ENCODE data around the gene CCNC. TPM values are rescaled to one million over a fixed set of nuclear protein-coding genes. Genes with fewer than 3 reads are reported as not detected.
A peak's percentile ranks its signal among the peaks of the same experiment; 100 is the strongest.
"Not testable (repeated sequence)": the region's sequence is repeated elsewhere in the genome, so short reads cannot be mapped to it uniquely, and the experiment has no call there.

The CCNC gene
- total and polyA plus RNA-seq, 4 donors = 24.4 to 40.4 (median 37.7) TPM

DNA sequence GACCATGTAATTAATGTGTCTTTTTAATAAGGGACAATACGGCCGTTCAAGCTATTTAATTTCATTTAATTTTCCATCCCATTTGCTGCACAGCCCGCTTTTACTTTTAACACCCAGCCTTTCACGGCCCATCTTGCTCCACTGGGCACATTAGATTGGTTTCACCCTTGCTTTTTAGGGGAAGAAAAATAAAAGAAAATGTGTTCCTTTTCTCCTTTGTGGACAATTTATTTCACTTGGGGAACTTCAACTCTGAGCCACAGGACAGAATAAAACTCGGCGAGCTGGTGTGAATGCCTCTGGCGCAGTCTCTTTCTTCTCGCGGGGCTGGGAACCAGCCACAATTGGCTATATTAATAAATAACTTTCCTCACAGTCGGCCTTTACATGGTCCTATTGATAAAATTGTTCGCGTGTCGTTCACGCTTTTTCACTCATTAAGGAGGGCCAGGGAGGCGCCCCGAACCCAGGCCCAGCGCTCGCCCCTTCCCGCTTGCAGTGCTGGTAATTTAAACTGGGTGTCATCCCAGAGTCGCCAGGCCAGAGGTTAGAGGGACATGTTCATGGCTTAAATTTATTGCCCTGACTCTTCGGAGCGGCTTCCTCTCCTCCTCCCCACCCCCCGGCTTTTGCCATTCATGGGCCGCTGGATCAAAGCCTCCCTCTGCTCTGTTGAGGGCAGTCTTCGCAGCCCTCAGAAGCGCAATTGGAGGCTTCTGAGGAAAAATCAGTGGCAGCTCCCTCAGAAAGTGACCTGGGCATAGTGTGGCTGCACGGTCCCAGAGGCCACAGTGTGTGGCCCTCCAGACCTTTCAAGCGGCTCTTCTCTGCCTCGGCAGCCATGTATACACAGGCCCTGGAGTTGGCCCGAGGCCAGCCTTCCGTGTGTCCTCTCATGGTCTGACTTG lies 36.0 kb upstream of the CCNC start:
- intact Hi-C loops (cut with DNase I) = loop anchor here (5.0 to 10.0 kb wide), 2 partner anchors 138 to 850 kb away; no protein-coding TSS in a partner anchor
- WGBS, 2 donors = 19 to 20% methylated on average over 31 of the region's 31 CpGs
- H3K27me3 ChIP-seq (ENCODE audit: control insufficient read depth in 1 of 2, insufficient read depth in 2 of 2, low read length in 1 of 2) = peaks cover 0 to 2% of the 10 kb centered on the region in 2 donors

DNA sequence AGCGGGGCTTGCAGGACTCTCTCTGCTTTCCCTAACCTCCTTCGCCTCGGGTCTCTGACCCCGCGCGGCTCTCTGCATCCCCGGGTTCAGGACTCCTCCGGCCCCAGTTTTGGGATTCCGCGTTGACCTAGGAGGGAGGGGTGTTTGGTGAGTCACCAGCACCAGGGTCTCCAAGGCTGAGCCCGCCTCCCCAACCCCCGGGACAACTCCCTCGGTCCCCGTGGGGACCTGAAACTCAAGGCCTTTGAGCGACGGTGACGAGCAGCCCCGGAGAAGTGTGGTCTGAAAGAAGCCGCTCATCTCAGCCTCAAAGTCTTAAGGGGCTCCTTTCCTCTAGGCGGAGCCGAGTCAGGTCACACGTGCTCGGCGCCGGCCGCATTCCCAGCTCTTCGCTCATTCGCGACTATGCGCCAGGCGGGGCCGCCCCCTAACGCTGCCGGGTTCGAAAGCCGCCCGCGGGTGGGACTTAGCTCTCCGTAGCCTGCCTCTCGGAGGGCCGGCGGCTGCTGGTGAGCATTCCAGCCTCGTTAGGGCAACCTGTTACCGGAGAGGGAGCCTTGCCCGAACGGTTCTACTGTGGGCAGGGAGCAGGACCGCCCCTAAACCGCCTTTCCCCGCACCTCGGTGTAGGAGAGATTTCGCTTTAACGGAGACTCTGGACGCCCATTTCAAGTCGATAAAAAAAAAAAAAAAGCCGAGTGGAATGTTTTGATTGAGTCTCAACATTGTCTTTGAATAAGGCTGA lies 35.1 kb upstream of the CCNC start:
- H3K4me1 ChIP-seq (ENCODE audit: control insufficient read depth in 1 of 2, insufficient read depth in 2 of 2, low read length in 2 of 2) = no peaks in the 10 kb centered on the region
- DNase-seq (peak in 1 of 2 donors; percentile 80), ATAC-seq (ENCODE audit: low FRiP score) (no peak)
- intact Hi-C loops (cut with DNase I) = loop anchor here (5.0 to 10.0 kb wide), 2 partner anchors 139 to 851 kb away; no protein-coding TSS in a partner anchor
- H3K27ac ChIP-seq (ENCODE audit: low read depth in 1 of 2, low read length in 2 of 2) = no peak overlapping the region
- peaks cover 2% of the 10 kb centered on the region for H3K9me3 ChIP-seq (ENCODE audit: control insufficient read depth, low read length)
- 2 to 3% methylated on average over 55 of the region's 55 CpGs for whole genome bisulfite sequencing, 2 donors
- no peaks in the 10 kb centered on the region for H3K36me3 ChIP-seq (ENCODE audit: control insufficient read depth in 1 of 2, insufficient read depth in 2 of 2, low read length in 1 of 2)
- no peak overlapping the region for H3K4me3 ChIP-seq (ENCODE audit: low read length in 2 of 2)
- H3K27me3 ChIP-seq (ENCODE audit: control insufficient read depth in 1 of 2, insufficient read depth in 2 of 2, low read length in 1 of 2) = no peaks in the 10 kb centered on the region

More for the DNA sequence above, 36.0 kb upstream of the CCNC start:
- Histone ChIP-seq H3K27ac (ENCODE audit: low read depth in 1 of 2, low read length in 2 of 2) (no peak overlapping the region), H3K4me1 (ENCODE audit: control insufficient read depth in 1 of 2, insufficient read depth in 2 of 2, low read length in 2 of 2) (no peaks in the 10 kb centered on the region), H3K36me3 (ENCODE audit: control insufficient read depth in 1 of 2, insufficient read depth in 2 of 2, low read length in 1 of 2) (no peaks in the 10 kb centered on the region), H3K4me3 (ENCODE audit: low read length in 2 of 2) (no peak overlapping the region), H3K9me3 (ENCODE audit: control insufficient read depth, low read length) (peaks cover 2% of the 10 kb centered on the region)
- no peak for ATAC-seq (ENCODE audit: low FRiP score)
- DNase-seq = no peak

DNA sequence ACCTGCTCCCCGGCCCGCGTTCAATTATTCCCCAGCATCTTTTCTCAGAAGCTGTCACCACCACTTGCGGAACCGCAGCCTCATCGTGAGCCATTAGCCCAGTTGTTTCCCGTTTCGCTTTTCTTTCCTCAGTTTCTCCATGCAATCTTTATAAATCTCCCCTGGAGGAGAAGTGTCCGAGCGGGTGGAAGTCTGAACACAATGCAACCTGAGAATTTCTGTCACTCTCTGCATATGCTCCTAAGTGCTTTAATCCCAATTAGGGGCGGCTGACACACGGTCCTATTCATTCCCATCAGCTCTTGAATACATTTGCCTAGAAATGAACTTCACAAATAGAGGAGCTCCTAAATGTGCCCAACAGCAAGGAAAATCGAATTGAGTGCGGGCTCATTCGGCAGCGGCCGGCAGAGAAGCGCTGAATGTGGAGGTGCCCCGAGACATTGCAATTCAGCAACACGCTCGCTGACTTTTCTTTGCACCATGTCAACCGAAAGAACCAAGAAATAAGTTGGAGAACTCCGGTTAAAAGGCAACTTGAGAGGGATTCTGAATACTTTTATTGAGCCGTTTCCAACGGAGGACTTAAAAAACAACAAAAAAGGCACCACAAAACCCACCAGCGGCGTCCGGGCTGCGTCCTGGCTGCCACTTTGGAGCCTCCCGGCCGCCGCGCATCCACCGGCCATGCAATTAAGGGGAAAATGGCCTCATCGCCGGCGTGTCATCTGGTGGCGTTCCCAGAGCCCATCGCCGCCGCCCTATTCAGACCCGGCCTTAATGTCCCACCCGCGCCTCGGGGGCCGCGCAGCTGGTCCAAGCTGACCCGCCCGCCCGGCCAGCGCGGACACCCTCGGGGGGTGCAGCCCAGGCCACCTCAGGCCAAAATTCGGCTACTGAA lies 34.3 kb upstream of the CCNC start:
- no peaks in the 10 kb centered on the region for H3K36me3 ChIP-seq (ENCODE audit: control insufficient read depth in 1 of 2, insufficient read depth in 2 of 2, low read length in 1 of 2)
- H3K9me3 ChIP-seq (ENCODE audit: control insufficient read depth, low read length) = peaks cover 2% of the 10 kb centered on the region
- 8 to 10% methylated on average over 54 of the region's 54 CpGs for WGBS, 2 donors
- no peaks in the 10 kb centered on the region for H3K4me1 ChIP-seq (ENCODE audit: control insufficient read depth in 1 of 2, insufficient read depth in 2 of 2, low read length in 2 of 2)
- intact Hi-C loops (cut with DNase I) = loop anchor here (5.0 to 10.0 kb wide), 2 partner anchors 140 to 852 kb away; no protein-coding TSS in a partner anchor
- H3K27ac ChIP-seq (ENCODE audit: low read depth in 1 of 2, low read length in 2 of 2) = no peak overlapping the region
- peak; percentile 33 for ATAC-seq (ENCODE audit: low FRiP score)
- H3K27me3 ChIP-seq (ENCODE audit: control insufficient read depth in 1 of 2, insufficient read depth in 2 of 2, low read length in 1 of 2) = no peaks in the 10 kb centered on the region
- H3K4me3 ChIP-seq (ENCODE audit: low read length in 2 of 2) = no peak overlapping the region
- no peak for DNase-seq

DNA sequence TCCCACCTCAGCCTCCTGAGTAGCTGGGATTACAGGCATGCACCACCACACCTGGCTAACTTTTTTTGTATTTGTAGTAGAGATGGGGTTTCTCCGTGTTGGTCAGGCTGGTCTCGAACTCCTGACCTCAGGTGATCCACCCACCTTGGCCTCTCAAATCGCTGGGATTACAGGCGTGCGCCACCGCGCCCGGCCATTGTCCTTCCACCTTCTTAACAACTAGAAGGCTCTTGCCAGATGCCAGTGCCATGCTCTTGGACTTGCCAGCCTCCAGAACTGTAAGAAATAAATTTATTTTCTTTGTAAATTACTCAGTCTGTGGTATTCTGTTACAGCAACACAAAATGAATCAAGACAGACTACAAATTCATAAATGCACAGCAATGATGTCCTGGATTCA lies 26.2 kb upstream of the CCNC start:
- H3K4me3 ChIP-seq (ENCODE audit: low read length in 2 of 2); H3K9me3 ChIP-seq (ENCODE audit: control insufficient read depth, low read length); H3K27me3 ChIP-seq (ENCODE audit: control insufficient read depth in 1 of 2, insufficient read depth in 2 of 2, low read length in 1 of 2); DNase-seq; ATAC-seq (ENCODE audit: low FRiP score); H3K36me3 ChIP-seq (ENCODE audit: control insufficient read depth in 1 of 2, insufficient read depth in 2 of 2, low read length in 1 of 2); H3K27ac ChIP-seq (ENCODE audit: low read depth in 1 of 2, low read length in 2 of 2); intact Hi-C loops (cut with DNase I); H3K4me1 ChIP-seq (ENCODE audit: control insufficient read depth in 1 of 2, insufficient read depth in 2 of 2, low read length in 2 of 2): not testable (repeated sequence)
- 71 to 81% methylated on average over 8 of the region's 8 CpGs for WGBS, 2 donors

DNA sequence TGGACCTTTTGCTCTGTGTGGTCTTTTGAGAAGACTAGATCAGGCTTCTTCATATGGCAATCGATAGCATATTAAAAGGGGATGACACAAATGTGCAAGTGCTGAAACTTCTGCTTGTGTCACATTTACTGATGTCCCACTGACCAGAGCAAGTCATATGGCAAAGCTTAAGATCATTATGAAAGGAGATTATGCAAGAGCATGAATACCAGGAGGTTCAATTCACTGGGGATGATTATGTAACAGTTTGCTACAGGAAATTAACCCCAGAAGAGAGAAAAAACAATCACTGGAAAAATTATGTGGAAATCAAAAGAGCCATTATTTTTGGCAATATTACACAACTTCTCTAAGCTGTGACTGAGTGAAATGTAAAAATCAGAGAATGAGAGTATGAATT lies 24.4 kb upstream of the CCNC start:
- 37 to 46% methylated on average over 1 of the region's 1 CpG for WGBS, 2 donors
- Histone ChIP-seq H3K9me3 (ENCODE audit: control insufficient read depth, low read length) (peaks cover 5% of the 10 kb centered on the region), H3K36me3 (ENCODE audit: control insufficient read depth in 1 of 2, insufficient read depth in 2 of 2, low read length in 1 of 2) (no peaks in the 10 kb centered on the region), H3K4me1 (ENCODE audit: control insufficient read depth in 1 of 2, insufficient read depth in 2 of 2, low read length in 2 of 2) (no peaks in the 10 kb centered on the region), H3K27ac (ENCODE audit: low read depth in 1 of 2, low read length in 2 of 2) (no peak overlapping the region), H3K4me3 (ENCODE audit: low read length in 2 of 2) (no peak overlapping the region), H3K27me3 (ENCODE audit: control insufficient read depth in 1 of 2, insufficient read depth in 2 of 2, low read length in 1 of 2) (no peaks in the 10 kb centered on the region)
- ATAC-seq (ENCODE audit: low FRiP score) = no peak
- no peak for DNase-seq
- intact Hi-C loops (cut with DNase I) = no loop called here

DNA sequence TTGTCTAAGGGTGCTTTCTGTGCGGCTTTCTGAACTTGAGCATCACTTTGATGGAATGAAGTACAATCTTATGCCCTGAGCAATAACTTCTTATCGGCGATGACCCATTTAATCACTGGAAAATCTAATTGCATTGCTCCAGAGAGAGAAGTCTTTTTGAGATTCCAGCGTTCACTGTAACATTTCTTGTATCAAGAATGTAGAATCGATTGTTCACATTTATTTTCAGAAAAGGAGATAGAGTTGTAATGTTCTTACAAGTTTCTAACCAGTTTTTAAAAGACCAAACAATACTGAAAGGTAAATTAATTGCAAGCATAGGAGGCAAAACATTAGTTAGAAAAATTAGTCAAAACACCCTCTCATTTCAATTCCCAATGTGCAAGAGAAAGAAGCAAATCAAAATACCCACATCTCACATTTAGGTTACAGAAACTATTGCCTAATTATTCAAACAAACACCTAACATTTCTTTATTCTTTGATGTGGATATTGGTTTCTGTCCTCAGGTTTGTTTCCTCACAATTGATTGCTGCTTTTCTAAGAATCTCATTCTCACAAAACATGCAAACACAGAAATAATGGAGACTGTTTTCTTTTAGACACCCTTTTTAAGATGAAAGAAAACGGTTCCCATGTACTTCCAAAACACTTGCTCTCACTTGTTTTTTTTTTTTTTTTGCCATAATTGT lies 23.4 kb upstream of the CCNC start:
- no peak for ATAC-seq (ENCODE audit: low FRiP score)
- 33 to 35% methylated on average over 6 of the region's 6 CpGs for WGBS, 2 donors
- intact Hi-C loops (cut with DNase I) = no loop called here

DNA sequence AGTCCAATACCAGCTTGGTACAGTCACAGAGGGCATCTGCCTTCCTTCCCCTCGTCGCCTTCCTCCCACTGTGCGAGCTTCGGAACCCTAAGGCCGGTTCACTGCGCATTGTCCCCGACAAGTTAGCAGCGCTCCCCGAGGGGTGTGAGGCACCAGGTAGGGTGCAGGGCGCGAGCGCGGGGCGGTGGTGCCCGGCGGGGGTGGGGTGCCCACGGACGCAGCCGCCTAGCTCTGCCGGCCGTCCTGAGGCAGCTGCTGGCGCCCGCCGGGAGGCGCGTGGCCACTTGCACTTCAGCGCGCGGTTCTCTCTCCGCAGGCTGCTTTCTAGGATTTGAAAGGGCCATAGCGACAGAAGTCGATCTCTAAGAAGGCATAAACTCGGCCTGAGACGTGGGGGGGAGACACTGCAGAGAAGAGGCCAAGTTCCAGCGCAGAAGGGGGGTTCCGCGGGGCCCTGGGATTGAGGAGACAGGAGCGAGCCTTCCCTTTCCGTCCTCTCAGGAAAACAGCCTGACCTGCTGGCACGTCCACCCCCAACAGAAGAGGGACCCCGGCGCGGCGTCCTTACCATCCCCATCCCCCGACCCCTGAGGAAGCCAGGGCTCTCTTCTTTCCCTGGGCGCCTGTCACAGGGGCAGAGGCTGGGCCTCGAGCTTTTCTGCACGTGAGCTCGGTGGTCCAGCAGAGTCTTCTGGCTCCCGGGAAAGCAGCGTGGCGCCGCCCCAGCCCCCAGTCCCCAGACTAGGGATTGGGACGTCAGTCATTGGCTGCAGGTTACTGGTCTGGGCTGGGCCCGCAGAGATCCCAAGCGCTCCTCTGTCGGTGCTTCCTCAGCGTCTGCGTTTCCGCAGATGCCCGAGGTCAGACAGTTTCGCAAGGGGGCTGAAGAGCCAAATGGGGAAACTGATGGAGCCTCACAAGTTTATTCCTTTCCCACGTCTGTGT lies 22.5 kb upstream of the CCNC start:
- DNase-seq = peak in 1 of 2 donors; percentile 68
- Histone ChIP-seq H3K4me3 (ENCODE audit: low read length in 2 of 2) (no peak overlapping the region), H3K4me1 (ENCODE audit: control insufficient read depth in 1 of 2, insufficient read depth in 2 of 2, low read length in 2 of 2) (no peaks in the 10 kb centered on the region), H3K36me3 (ENCODE audit: control insufficient read depth in 1 of 2, insufficient read depth in 2 of 2, low read length in 1 of 2) (no peaks in the 10 kb centered on the region), H3K9me3 (ENCODE audit: control insufficient read depth, low read length) (peaks cover 5% of the 10 kb centered on the region), H3K27me3 (ENCODE audit: control insufficient read depth in 1 of 2, insufficient read depth in 2 of 2, low read length in 1 of 2) (no peaks in the 10 kb centered on the region), H3K27ac (ENCODE audit: low read depth in 1 of 2, low read length in 2 of 2) (no peak overlapping the region)
- intact Hi-C loops (cut with DNase I) = no loop called here
- 8 to 10% methylated on average over 59 to 63 of the region's 63 CpGs for WGBS, 2 donors
- ATAC-seq (ENCODE audit: low FRiP score) = no peak

More for the DNA sequence above, 23.4 kb upstream of the CCNC start:
- H3K4me3 ChIP-seq (ENCODE audit: low read length in 2 of 2) = peak overlapping the region in 1 of 2 donors; percentile 5
- DNase-seq = no peak
- no peaks in the 10 kb centered on the region for H3K36me3 ChIP-seq (ENCODE audit: control insufficient read depth in 1 of 2, insufficient read depth in 2 of 2, low read length in 1 of 2)
- H3K9me3 ChIP-seq (ENCODE audit: control insufficient read depth, low read length) = peaks cover 5% of the 10 kb centered on the region
- no peak overlapping the region for H3K27ac ChIP-seq (ENCODE audit: low read depth in 1 of 2, low read length in 2 of 2)
- no peaks in the 10 kb centered on the region for H3K27me3 ChIP-seq (ENCODE audit: control insufficient read depth in 1 of 2, insufficient read depth in 2 of 2, low read length in 1 of 2)
- H3K4me1 ChIP-seq (ENCODE audit: control insufficient read depth in 1 of 2, insufficient read depth in 2 of 2, low read length in 2 of 2) = no peaks in the 10 kb centered on the region
